Erythroblast (primary cell): ENCODE data around the gene KCNQ5.

Source experiments
- DNase-seq, 2 experiments: peaks; one replicate each; lab custom pipeline; 2025; lab: John Stamatoyannopoulos, UW
- GATA1 ChIP-seq: IDR thresholded peaks from 2 replicates; pipeline ENCODE4 v1.6.1; 2011; ENCODE audit warnings: low read depth, mild to moderate bottlenecking, control low read depth, low read length, moderate library complexity
- POLR2A ChIP-seq: IDR thresholded peaks from 2 replicates; pipeline ENCODE4 v1.6.1; 2011; ENCODE audit warnings: mild to moderate bottlenecking, low read length

KCNQ5 gene

GRCh38 chr6:73088138-73088813 lies 466.4 kb downstream of the KCNQ5 start:
- TF ChIP-seq GATA1 (no peak), POLR2A (no peak)
- DNase-seq = no peak

- TF ChIP-seq GATA1 (no peak), POLR2A (no peak)
- no peak for DNase-seq
Observed at GRCh38 chr6:73104921-73105320, 483.1 kb downstream of the KCNQ5 start.

DNA sequence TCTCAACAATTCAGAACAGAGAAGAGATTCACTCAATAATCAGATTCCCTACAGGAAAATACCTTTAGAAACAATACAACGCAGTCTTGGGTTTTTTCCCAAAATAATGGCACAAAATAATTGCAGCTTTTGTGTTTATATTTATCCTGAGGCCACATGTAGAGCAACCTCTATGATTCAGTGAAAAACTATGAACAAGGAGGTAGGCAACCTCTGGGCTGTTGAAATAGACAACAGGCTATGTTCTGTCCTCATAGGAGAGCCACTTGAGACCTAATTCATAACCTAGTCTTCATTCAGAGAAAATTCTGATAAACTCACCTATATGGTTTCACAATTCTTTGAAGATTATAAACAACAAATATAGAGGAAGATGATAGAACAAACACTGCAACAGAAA lies 485.2 kb downstream of the KCNQ5 start:
- no peak for DNase-seq
- TF ChIP-seq POLR2A = no peak
- TF ChIP-seq GATA1 = no peak

DNA sequence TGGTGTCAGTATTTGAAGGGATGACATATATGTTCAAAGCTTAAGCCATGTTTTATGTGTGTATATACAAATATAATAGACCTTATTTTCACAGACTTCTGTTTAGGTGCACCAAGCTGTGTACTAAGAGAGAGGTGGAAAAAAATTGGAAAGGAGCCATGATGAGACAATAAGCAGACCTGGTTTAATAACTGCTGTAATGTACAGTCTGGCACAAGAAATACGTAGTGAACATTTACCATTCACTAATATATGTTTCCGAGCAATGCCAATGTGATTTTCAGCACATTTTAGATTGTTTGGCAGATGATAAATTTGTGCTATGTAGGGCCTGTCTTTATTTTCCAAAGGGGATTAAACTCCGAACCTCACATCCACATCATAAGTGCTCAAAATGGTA lies 487.1 kb downstream of the KCNQ5 start:
- no peak for DNase-seq
- TF ChIP-seq GATA1 (no peak), POLR2A (no peak)

DNA sequence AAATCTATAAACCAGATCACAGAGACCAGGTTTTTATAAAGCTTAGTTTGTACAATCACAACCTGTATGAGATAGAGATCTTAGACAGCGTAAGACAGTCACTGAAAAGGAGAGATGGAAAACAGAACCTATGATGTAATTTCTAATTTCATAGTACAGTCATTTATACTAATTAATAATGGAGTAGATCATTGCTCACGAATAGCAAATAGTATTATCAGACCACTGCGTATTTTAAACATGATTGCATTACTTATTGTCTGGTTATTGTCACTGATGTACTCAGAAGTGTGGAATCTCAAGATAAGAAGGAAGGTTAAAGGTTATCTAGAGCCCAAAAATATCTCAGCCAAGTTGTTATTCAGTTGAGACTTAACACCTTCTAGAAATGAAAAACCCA lies 487.8 kb downstream of the KCNQ5 start:
- TF ChIP-seq GATA1 (no peak), POLR2A (no peak)
- no peak for DNase-seq

- TF ChIP-seq GATA1 = no peak
- no peak for TF ChIP-seq POLR2A
- DNase-seq = no peak
Observed at GRCh38 chr6:73116330-73116729, 494.5 kb downstream of the KCNQ5 start.

DNA sequence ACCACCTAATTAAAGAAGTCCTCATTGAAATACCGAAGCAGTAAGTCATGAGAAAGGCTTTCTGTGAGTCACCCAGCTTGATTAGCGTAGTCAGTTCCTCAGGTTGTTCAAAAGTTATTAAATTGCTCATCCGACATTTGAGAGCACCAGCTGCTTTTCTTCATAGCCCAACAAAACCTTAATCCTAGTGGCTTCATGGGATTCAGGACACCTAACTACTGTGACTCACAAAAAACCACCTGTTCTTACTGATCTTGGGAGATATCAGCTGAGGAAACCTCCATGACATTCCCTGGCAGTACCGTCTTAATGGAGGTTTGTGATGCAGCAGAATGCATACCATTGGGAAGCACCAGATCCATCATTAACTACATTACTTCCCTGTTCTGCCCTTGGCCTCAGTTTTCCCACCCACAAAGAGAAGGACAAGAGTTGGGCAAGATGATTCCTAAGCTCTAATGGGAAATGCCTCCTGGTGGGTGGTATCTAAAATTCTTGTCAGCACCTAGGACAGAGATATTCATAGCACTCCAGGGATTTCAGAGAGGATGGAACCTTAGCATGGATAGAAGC lies 499.6 kb downstream of the KCNQ5 start:
- no peak for DNase-seq

DNA sequence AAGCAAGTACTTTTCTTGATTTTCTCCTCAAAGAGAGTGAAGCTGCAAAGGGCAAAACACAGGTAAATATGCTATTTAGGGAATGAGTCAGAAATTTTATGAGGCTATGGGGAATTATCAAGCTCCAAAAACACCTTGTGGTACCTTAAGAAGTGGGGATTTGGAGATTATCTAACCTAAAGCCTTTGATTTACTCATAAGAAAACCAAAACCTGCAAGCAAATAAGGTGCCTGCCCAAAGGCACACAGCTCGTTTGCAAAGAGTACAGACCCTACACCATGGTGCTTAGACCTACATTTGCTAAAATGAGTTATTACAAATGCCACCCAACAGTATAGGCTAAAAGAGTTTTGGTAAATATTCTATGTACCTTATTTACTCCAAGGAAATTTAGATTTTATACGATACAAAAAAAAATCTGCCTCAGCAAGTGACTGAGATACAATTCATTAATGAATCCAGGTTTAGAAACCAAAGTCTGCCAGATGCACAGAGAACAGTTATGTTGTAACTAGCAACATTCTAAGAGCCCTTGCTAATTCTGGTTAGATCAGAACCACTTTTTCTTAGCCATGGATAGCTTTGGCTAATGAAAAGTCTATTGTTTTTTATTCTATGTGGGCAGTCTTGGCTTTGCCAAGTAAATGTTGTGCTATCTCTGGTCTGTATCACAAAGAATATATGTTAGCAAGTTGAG lies 501.9 kb downstream of the KCNQ5 start:
- TF ChIP-seq GATA1 (no peak), POLR2A (no peak)
- no peak for DNase-seq

More for the DNA sequence above, 499.6 kb downstream of the KCNQ5 start:
- no peak for TF ChIP-seq POLR2A

DNA sequence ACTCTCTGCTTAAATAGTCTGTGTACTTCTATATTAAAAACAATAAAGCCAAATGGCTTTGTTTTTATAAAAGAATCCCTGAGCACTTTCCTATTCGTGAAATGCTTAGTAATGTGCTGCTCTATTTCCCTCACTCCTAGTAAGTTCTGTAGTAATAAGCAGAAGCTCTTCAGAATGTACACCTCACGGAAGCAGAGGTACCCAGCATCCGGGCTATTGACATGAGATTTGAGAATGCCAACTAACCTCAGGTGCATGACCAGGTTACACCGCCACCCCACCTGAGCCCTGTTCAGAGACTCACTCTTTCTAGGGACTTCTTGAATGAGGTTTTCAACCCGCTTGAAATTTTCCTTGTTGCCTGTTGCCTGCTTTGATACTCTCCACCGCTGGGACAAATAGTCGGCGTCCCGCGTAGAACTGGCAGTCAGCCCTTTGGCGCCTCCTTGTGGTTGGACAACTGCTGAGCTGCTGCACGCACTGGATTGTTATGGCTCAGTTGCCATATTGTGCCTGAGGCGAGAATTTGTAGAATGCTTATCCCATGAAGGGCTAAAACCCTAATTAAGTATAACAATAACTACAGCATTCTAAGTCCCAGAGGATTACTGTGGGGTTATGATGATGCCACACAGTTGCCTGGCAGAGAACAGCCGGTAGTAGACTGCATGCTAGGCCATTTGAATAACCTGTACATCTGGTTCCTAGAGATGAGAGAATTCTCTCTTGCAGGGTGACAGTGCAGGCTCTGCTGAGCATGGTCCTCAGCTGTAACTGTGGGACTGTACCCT lies 508.0 kb downstream of the KCNQ5 start:
- peak; percentile 70 to 78 for DNase-seq
- TF ChIP-seq POLR2A = no peak
- no peak for TF ChIP-seq GATA1

DNA sequence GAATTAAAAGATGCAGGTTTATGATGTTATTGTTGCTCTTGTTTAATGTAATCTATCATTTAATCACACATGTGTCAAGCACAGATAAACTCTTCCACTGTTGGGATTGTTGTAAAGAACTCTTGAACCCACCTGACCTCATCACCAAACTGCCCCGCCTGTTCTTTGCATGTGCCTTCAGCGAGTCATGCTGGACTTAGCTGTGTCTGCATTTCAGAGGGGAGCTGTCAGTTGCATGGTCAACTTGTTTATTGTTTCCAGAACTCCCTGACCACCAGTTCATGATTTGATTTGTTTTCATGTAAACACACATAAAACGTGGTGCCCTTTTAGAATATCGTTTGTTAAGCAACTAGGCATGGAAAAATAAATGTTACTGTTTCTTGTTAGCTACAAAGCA lies 509.8 kb downstream of the KCNQ5 start:
- peak; percentile 5 to 28 for DNase-seq
- TF ChIP-seq GATA1 = no peak
- TF ChIP-seq POLR2A = no peak

- peak; percentile 20 to 32 for DNase-seq
- TF ChIP-seq GATA1 (no peak), POLR2A (no peak)
Observed at GRCh38 chr6:73134588-73134987, 512.7 kb downstream of the KCNQ5 start.

GRCh38 chr6:73139681-73140383 lies 518.0 kb downstream of the KCNQ5 start:
- TF ChIP-seq GATA1 = no peak
- no peak for TF ChIP-seq POLR2A

DNA sequence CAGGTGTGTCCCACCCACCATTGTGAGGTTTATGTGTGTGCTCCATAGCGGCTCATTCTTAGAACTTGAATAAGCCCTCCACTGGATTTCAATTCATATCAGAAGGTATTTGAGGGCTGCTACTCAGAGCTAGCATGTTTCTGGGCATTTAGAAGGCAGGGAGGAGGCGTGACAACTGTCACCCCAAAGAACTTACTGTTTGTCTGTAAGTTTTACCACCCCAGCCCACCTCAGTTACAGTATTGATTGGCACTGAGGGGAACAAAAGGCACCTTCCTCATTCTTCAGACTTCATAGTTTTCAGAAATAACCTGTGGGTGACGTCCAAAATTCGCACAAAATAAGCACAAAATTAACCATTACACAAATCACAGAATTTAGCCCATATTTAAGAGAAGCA lies 521.7 kb downstream of the KCNQ5 start:
- no peak for DNase-seq
- TF ChIP-seq POLR2A = no peak
- no peak for TF ChIP-seq GATA1

More at GRCh38 chr6:73139681-73140383, 518.0 kb downstream of the KCNQ5 start:
- no peak for DNase-seq

- TF ChIP-seq GATA1 = no peak
- no peak for TF ChIP-seq POLR2A
- no peak for DNase-seq
Observed at GRCh38 chr6:73144516-73144915, 522.7 kb downstream of the KCNQ5 start.
